Smooth muscle cell (in vitro differentiated cells): ENCODE data around the gene FERMT2. TPM values are rescaled to one million over a fixed set of nuclear protein-coding genes. Genes with fewer than 3 reads are reported as not detected.
A peak's percentile ranks its signal among the peaks of the same experiment; 100 is the strongest.

Experiments used
- DNase-seq: peaks from one replicate; lab custom pipeline; 2025; ENCODE audit not compliant: unreplicated experiment; lab: John Stamatoyannopoulos, UW
- H2AFZ ChIP-seq: fragments of 200-600 bp; sonication (generic); 2 replicates; pipeline ENCODE4 v1.6.0; 2016; ENCODE audit warnings: antibody characterized with exemption, low read depth, mild to moderate bottlenecking
- H3F3A ChIP-seq: fragments of 200-600 bp; sonication (generic); 2 replicates; pipeline ENCODE4 v1.6.0; 2017; ENCODE audit warnings: antibody characterized with exemption, low read depth
- H3K27ac ChIP-seq: fragments of 200-600 bp; sonication (generic); 2 replicates; pipeline ENCODE4 v1.5.1; 2016; ENCODE audit warnings: low read depth, mild to moderate bottlenecking
- H3K27me3 ChIP-seq: fragments of 200-600 bp; sonication (generic); 2 replicates; pipeline ENCODE4 v1.6.1; 2016; ENCODE audit warnings: low read depth, mild to moderate bottlenecking
- H3K36me3 ChIP-seq: fragments of 200-600 bp; sonication (generic); 2 replicates; pipeline ENCODE4 v1.5.1; 2016; ENCODE audit warnings: low read depth
- H3K4me1 ChIP-seq: fragments of 200-600 bp; sonication (generic); 2 replicates; pipeline ENCODE4 v1.5.1; 2016; ENCODE audit warnings: low read depth
- H3K4me2 ChIP-seq: fragments of 200-600 bp; sonication (generic); 2 replicates; pipeline ENCODE4 v1.6.0; 2016; ENCODE audit warnings: mild to moderate bottlenecking
- H3K4me3 ChIP-seq: fragments of 200-600 bp; sonication (generic); 2 replicates; pipeline ENCODE4 v1.5.1; 2016; ENCODE audit warnings: mild to moderate bottlenecking
- H3K79me2 ChIP-seq: fragments of 200-600 bp; sonication (generic); 2 replicates; pipeline ENCODE4 v1.6.0; 2016; ENCODE audit warnings: low read depth, mild to moderate bottlenecking
- H3K9ac ChIP-seq: fragments of 200-600 bp; sonication (generic); 2 replicates; pipeline ENCODE4 v1.6.0; 2016; ENCODE audit warnings: low read depth
- H3K9me3 ChIP-seq: fragments of 200-600 bp; sonication (generic); replicated peaks from 2 replicates; pipeline ENCODE4 v1.5.1; 2016; ENCODE audit warnings: low read depth
- H4K20me1 ChIP-seq: fragments of 200-600 bp; sonication (generic); 2 replicates; pipeline ENCODE4 v1.6.0; 2016; ENCODE audit warnings: low read depth
- CTCF ChIP-seq: fragments of 200-600 bp; sonication (generic); IDR thresholded peaks from 2 replicates; pipeline ENCODE4 v1.5.1; 2017; ENCODE audit warnings: borderline replicate concordance, mild to moderate bottlenecking, antibody characterized with exemption; ENCODE audit not compliant: insufficient read depth, poor library complexity, severe bottlenecking
- WGBS: methylation state at CpG from one replicate; pipeline ENCODE4 v1.1.7; 2016; ENCODE audit warnings: low lambda C conversion rate; 5-methylcytosine and 5-hydroxymethylcytosine counted together
- polyA plus RNA-seq: library from polyadenylated mRNA; unstranded; fragments of >200 nt; fragmentation: Nextera tagmentation; extraction: Ambion mirVana; gene quantifications from 2 replicates; pipeline ENCODE4 v1.2.1, GENCODE V29; 2016
- total RNA-seq: library from RNA; depleted of rRNA; stranded (reverse); fragments of >200 nt; gene quantifications from 2 replicates; pipeline ENCODE4 v1.2.3, GENCODE V29; 2014

FERMT2 gene
- total and polyA plus RNA-seq, 2 experiments from 2014 or later: 112 to 271 TPM

GRCh38 chr14:52900731-52901130 is 50.1 kb downstream of the FERMT2 start:
- H3K9me3 ChIP-seq: no peaks in the 10 kb centered on the region
- H3K4me2 ChIP-seq: no peak overlapping the region
- peaks cover 78% of the 10 kb centered on the region for H4K20me1 ChIP-seq
- no peak overlapping the region for H2AFZ ChIP-seq
- H3K4me1 ChIP-seq: peaks cover 14% of the 10 kb centered on the region
- peaks cover 24% of the 10 kb centered on the region for H3F3A ChIP-seq
- DNase-seq: no peak
- H3K4me3 ChIP-seq: no peak overlapping the region
- TF ChIP-seq CTCF: no peak
- H3K27me3 ChIP-seq: no peaks in the 10 kb centered on the region
- peaks cover 98% of the 10 kb centered on the region for H3K79me2 ChIP-seq
- H3K9ac ChIP-seq: no peak overlapping the region
- no peaks in the 10 kb centered on the region for H3K36me3 ChIP-seq
- H3K27ac ChIP-seq: no peak overlapping the region
- WGBS: 70% methylated on average over 6 of the region's 8 CpGs

DNA sequence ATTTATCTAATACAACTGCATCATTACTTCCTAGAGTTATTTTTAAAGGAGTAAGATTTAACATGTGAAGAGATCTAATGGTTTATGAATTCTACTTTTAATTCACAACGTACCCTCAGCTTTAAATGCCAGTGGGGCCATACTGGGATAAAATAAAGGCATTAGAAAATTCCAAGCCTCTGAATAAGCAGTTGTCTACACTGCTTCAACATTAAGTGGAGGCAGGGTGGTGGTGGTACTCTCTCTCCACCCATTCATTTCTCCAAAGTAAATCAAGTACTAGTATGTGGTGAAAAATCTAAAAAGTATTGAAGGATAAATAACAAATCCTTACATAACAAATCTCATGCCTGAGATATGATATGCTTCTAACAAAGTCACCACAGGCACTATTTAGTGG is 52.4 kb downstream of the FERMT2 start:
- WGBS: 10% methylated on average over 1 of the region's 1 CpG
- H3K4me3 ChIP-seq: no peak overlapping the region
- H3K27ac ChIP-seq: peak overlapping the region; percentile 12
- H3K9me3 ChIP-seq: no peaks in the 10 kb centered on the region
- H3K4me2 ChIP-seq: peak overlapping the region; percentile 1
- TF ChIP-seq CTCF: no peak
- peaks cover 98% of the 10 kb centered on the region for H3K79me2 ChIP-seq
- no peak overlapping the region for H3K9ac ChIP-seq
- no peaks in the 10 kb centered on the region for H3K27me3 ChIP-seq
- peaks cover 82% of the 10 kb centered on the region for H4K20me1 ChIP-seq
- H3K36me3 ChIP-seq: no peaks in the 10 kb centered on the region
- peaks cover 18% of the 10 kb centered on the region for H3K4me1 ChIP-seq
- H2AFZ ChIP-seq: no peak overlapping the region
- peaks cover 21% of the 10 kb centered on the region for H3F3A ChIP-seq
- no peak for DNase-seq

GRCh38 chr14:52895000-52895399 is 55.9 kb downstream of the FERMT2 start:
- Histone ChIP-seq H3K36me3 (peaks cover 14% of the 10 kb centered on the region), H3K9me3 (no peaks in the 10 kb centered on the region), H3K4me3 (no peak overlapping the region), H3K4me2 (peak overlapping the region; percentile 58), H3K27ac (peak overlapping the region; percentile 70), H3K4me1 (peaks cover 18% of the 10 kb centered on the region), H3F3A (peaks cover 28% of the 10 kb centered on the region), H4K20me1 (peaks cover 79% of the 10 kb centered on the region), H2AFZ (no peak overlapping the region), H3K27me3 (no peaks in the 10 kb centered on the region), H3K9ac (no peak overlapping the region), H3K79me2 (peaks cover 97% of the 10 kb centered on the region)
- no peak for DNase-seq
- 11% methylated on average over 2 of the region's 2 CpGs for WGBS
- TF ChIP-seq CTCF: no peak

DNA sequence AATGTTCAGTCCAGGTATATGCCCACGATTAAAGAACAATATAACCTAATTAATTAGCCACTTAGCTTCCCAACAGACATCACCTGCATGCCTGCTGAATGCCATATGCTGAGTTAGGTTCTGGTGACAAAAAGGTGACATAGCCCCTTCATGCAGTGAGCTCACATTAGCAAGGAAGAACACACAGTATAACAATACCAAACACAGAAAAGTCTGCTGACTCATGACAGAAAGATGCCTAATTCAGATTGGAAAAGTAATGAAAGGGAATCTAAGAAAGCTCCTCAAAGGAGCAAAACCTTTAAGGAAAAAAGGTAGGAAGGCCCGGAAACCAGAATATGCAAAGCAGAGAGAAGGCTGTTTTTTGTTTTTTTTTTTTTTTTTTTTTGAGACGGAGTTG is 59.0 kb downstream of the FERMT2 start:
- Histone ChIP-seq H3K27ac (peak overlapping the region; percentile 32), H3K4me1 (peaks cover 11% of the 10 kb centered on the region), H3K4me3 (no peak overlapping the region), H3K9me3 (no peaks in the 10 kb centered on the region), H3K27me3 (no peaks in the 10 kb centered on the region), H3F3A (peaks cover 28% of the 10 kb centered on the region), H3K9ac (no peak overlapping the region), H3K36me3 (peaks cover 24% of the 10 kb centered on the region), H3K79me2 (peaks cover 97% of the 10 kb centered on the region), H4K20me1 (peaks cover 84% of the 10 kb centered on the region), H3K4me2 (no peak overlapping the region), H2AFZ (no peak overlapping the region)
- DNase-seq: no peak
- TF ChIP-seq CTCF: no peak
- whole genome bisulfite sequencing: 89% methylated on average over 3 of the region's 3 CpGs
